Stimulated activated CD4-positive, alpha-beta T cell treated with anti-CD3 and anti-CD28 coated beads, Interleukin-15, amount 100 ng/mL, for 48 hours (primary cell): ENCODE data around the gene SELENBP1.
A peak's percentile ranks its signal among the peaks of the same experiment; 100 is the strongest.
"Not testable (repeated sequence)": the region's sequence is repeated elsewhere in the genome, so short reads cannot be mapped to it uniquely, and the experiment has no call there.

Experiments used
- DNase-seq, 2 donors: peaks; one replicate each; pipeline ENCODE4 v3.0.0-alpha.2; 2020; ENCODE audit warnings: low read depth in 2 of 2

Gene SELENBP1

DNA sequence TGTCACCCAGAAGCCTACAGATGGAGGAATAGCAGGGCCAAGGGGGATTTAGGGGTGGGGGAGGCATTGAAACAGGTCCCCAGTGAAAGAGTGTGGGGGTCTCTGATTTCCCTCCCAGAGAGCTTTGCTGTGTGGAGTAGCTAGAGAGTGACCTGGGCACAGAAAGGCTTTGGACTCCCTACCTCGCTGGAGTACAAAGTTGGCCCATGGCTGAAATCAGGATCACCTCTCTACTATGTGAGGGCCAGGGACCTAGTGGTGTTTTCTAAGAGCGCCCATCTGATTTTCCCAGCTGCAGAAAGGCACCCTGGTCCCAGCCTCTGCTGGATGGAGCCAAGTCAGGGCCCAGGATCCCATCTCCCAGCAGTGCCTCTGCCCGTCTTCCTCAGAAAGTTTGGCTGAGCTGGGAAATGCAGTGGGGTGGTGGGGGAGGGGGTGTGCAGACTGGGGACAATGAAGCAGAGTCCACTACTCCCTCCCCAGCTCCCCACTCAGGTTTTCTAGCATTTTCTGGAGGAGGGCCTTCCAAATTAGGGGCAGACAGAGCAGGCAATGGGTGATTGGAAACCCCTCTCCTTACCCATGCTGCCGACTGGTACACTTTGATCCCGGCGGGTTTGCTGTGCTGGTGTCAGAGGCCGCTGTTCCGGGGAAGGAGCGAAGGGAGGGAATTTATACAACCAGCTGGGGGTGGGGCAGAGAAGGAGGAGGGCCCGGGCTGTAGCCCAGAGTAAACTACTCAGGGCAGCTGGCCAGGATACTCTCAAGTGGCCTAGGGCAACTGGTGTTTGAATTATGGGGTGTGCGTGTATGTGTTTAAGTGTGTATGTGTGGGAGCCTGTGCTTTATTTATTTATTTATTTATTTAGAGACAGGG lies at the start of gene SELENBP1:
Gene SELENBP1 (minus strand): TSS at position 648 of the 877 bp plus-strand sequence. CDS start 64 bp downstream, at position 584.
- DNase-seq, result no peak

DNA sequence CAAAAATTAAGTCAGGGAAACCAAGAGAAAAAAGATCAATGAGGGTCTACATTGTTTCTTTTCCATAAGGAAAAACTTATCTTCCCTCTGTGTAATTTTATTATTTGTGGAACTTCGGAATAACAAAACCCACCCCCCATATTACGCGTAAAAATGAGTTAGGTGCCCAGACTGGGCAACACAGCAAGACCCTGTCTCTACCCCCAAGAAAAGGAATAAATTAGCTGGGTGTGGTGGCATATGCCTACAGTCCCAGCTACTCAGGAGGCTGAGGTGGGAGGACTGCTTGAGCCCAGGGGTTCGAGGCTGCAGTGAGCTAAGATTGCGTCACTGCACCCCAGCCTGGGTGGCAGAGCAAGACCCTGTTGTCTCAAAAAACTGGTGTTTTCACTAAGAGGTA lies 47.3 kb upstream of the SELENBP1 start:
- DNase-seq, result no peak

DNA sequence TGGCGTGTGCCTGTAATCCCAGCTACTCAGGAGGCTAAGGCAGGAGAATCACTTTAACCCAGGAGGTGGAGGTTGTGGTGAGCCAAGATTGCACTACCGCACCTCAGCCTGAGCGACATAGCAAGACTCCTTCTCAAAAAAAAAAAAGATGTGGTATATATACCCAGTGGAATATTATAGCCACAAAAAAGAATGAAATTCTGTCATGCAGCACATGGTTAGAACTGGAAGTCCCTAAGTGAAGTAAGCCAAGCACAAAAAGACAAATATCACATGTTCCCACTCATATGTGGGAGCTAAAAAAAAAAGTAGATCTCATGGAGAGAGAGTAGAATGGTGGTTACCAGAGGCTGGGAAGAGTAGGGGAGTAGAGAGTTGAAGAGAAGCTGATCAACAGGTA lies 45.6 kb upstream of the SELENBP1 start:
- DNase-seq, result no peak

DNA sequence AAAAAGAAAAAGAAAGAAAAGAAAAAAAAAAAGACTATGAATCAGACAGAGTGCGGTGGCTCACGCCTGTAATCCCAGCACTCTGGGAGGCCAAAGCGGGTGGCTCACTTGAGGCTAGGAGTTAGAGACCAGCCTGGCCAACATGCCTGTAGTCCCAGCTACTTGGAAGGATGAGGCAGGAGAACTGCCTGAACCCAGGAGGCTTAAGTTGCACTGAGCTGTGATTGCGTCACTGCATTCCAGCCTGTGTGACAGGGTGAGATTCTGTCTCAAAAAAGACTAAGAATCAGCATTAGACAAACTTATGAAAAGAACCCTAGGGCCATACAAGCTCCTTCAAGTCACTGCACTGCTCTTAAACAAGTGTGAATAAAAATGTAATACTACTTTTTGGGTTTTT lies 43.7 kb upstream of the SELENBP1 start:
- no peak for DNase-seq

DNA sequence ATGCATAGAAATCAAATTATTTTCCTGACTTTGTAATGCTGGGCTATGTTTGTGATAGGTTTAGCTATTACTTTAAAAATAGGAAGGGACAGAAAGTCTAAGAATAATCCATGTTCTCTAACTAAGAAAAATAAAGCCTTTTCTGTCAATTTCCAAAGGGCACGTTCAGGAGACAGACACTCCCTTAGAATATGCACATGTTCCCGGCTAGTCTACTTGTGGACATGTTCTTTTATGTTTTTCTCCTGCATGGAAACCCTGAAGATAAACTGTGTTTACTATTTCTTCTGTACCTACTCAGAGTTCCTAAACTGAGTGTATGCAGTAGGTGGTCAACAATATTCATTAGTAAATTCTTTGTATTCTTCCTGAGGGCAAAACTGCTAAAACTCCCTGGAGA lies 39.4 kb upstream of the SELENBP1 start:
- no peak for DNase-seq

DNA sequence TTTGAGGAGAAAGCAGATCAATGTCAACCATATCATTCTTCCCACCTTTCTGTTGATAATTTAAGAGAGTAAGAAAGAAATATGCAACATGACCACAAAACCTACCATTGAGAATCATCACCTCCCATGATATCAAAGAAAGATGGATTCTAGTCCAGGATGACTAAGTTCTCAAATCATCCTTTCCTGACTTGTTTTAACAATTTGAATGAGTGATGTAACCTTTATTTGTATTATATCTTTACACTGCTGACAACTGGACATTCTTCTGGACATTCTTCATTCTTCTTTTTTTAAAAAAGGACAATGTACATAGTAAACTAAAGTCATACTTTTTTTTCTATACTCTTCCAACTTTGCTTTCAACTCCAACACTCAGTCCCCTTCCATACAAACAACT lies 36.4 kb upstream of the SELENBP1 start:
- DNase-seq, result no peak

DNA sequence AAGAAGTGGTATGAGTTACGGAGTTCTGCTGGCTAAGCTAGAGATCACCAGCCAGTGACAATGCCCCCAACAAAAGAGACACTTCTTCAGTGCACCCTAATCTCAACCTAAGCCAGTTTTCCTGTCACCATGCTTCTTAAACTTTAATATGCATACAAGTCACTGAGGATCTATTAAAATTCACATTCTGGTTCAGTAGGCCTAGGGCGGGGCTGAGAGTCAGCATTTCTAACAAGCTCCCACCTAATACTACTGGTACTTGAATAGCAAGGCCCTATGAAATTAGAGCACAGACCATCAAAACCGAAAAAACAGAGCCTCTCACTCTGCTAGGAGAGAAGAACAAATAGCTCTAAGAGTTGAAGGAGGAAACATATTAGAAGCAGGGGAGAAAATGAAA lies 34.8 kb upstream of the SELENBP1 start:
- DNase-seq, result no peak

DNA sequence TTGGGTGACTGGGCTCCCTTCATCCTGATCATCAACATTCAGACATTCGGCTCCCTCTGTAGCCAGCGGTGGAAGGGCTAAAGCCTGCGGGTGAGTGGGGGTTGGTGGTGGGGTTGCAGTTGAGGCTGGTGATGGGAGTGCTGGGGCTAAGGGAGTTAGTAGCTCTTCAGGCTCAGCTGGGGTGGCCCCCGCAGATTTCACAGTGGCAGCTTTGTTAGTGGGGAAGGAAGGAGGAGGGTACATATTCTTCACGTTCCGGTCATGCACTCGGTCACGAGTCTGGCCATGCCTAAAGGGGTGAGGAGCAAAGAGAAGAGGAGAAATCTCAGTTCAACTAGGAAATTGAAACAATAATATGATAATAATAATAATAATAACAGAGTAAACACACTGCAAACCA lies 33.7 kb upstream of the SELENBP1 start:
- no peak for DNase-seq

DNA sequence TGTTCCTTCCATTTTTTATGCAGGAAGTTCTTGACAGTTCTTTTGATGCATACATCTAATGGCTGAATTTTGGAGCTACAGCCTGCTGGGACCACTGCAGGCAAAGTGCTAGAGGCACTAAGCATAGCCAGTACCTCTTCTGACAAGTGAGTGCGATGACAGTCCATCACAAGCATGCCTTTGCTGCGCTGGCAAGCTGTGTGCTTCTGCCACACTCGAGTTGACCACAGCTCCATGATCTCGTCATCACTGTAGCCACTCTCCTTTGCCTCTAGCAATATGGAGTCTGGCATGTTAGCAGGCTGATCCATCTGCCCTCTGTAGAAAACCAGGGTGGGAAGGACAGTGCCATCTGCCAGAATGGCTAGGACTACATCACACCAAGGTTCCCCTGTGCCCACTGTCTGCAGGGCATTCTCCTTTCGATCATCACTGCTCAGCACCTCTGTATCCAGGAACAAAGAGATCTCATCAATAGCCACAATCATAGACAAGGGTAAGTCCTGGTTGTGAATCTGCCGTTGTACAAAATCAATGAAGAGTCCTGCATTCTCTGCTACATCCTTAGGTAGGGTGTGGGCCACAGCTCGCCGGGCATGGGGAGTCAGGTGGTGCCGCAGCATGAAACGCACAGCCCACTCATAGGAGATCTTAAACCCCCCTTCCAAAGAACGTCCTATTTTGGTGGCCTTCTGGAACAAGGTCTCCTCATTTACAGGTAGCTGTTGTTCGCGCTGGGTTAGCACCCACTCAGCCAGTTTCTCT lies 32.9 kb upstream of the SELENBP1 start:
- DNase-seq, result no peak

DNA sequence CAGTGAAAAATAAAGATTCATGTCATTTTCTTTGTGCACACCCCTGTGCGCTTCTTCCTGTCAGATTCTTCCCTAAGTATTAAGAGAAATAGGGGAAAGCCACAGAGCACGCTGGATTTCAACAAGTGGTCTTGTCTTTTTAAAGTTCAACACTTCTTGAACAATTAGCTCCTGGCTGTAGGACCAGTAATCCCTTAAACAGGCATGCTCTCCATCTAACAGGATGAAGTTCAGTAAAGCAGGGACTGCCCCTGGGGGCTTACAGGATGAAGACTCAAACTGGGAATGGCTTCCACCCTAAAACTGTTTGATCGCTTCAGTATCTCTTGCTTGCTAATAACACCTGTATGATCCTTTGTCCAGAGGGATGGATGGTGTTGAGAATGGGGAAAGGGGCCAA lies 31.1 kb upstream of the SELENBP1 start:
- DNase-seq, result no peak

DNA sequence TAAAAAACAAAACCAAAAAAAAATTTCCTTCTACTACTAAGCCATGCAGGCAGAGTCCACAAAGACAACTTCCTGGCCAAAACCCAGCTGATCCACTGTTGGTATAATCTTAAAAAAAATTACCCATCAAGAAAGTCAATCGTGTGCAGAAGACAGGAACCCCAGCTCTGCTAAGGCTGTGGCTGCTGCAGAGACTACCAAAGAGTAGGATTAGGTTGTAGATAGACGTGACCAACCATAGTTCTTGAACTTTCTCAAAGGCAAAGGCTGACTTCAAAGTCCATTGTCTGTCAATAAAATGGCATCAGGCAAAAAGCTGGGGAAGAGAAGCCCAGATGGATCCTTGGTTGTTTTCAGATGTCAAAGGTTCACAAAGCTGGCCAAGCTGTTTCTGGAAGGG lies 30.3 kb upstream of the SELENBP1 start:
- no peak for DNase-seq

DNA sequence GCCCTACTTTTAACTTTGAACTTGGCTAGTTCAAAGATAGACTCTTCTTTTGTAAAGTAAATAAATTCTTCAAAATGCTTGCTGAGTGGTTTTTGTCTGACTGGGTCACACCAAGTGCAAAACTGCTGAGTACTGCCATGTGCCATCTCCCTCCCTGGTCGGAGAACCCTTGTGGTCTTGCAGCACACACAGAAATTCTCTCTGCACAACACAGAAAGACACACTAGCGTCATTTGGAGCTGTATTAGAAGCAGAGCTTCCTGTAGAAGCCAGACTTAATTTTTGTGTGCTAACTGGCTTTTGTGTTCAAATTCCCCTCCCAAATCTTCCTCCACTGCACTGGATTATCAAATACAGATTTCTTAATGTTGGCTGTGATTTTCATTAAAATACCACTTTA lies 29.4 kb upstream of the SELENBP1 start:
- no peak for DNase-seq

DNA sequence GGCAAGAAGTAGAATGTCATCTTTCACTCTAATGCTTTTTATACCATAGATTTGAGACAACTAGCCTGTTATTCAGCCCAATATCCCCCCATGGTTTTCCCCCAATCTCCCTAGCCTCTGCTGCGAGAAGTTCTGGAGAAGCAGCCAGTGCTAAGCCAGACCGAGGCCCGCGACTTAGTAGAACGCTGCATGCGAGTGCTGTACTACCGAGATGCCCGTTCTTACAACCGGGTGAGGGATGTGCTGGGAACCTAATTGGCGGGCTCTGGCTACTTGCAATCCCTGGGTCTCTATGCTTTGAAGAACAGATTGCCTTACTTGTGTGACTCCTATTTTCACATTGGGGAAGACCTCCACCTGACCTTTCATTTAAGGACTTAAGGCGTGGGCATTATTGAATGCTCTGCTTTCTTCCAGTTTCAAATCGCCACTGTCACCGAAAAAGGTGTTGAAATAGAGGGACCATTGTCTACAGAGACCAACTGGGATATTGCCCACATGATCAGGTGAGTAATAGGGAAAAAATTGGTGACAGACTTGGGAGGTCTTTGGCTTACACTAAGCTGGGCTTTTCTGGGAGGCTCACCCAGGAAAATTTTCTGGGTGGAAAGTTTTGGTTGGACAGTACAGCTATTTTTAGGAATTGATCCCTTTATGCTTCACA lies 28.8 kb upstream of the SELENBP1 start:
- no peak for DNase-seq

DNA sequence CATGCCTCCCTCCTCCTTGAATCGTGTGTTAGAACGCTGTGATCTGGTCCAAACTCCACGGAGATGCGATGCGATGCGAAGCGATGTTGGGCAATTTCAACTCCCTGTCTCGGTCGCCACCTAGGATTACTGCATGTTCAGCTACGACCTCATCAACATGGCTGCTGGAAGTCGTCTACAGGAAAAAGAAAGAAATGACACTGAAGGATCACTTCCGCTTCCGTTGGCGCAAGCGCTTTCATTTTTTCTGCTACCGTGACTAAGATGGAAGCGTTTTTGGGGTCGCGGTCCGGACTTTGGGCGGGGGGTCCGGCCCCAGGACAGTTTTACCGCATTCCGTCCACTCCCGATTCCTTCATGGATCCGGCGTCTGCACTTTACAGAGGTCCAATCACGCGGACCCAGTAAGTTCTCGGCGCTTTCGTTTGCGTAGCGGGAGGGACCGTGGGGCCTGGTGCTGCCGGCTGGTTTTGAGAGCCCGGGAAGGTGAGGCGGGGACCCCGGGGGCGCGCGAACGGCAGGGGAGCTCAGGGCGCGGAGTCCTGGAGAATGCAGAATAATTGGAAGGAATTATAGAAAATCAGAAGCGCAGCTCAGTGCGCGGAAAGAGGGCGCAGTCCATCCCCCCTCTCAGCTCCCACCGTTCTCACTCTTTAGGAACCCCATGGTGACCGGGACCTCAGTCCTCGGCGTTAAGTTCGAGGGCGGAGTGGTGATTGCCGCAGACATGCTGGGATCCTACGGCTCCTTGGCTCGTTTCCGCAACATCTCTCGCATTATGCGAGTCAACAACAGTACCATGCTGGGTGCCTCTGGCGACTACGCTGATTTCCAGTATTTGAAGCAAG lies 27.0 kb upstream of the SELENBP1 start, which contains the start of gene PSMB4:
Gene PSMB4 (plus strand): TSS at position 250 of the 848 bp plus-strand sequence. CDS start 15 bp downstream, at position 265.
- DNase-seq, result peak; percentile 62 to 71

DNA sequence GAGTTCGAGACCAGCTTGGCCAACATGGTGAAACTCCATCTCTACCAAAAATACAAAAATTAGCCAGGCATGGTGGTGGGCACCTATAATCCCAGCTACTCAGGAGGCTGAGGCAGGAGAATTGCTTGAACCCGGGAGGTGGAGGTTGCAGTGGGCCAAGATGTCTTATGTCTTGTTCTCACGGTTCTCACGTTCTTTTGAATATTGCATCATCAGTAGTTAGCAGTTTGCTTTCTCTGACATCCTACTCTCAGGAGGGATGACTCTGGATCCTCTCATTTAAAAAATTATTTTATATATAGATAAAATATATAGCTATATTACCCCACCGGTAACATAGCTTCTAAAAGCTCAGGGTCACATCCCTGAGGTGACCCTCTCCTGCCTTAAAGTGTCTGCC lies 23.8 kb upstream of the SELENBP1 start:
- DNase-seq, result not testable (repeated sequence)

DNA sequence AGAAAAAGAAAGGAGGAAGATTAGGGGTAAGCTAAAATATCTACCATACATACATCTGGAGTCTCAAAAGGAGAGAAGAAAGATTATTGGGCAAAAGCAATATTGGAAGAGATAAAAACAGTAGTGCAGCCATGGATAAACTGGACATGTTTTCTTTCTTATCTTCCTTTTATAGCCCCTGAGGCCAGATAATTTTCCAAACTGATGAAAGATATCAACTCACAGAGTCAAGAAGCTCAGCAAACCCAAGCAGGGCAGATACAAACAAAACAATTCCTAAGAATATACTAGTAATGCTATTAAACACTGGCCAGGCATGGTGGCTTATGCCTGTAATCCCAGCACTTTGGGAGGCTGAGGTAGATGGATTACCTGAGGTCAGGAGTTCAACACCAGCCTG lies 21.1 kb upstream of the SELENBP1 start:
- DNase-seq, result no peak

DNA sequence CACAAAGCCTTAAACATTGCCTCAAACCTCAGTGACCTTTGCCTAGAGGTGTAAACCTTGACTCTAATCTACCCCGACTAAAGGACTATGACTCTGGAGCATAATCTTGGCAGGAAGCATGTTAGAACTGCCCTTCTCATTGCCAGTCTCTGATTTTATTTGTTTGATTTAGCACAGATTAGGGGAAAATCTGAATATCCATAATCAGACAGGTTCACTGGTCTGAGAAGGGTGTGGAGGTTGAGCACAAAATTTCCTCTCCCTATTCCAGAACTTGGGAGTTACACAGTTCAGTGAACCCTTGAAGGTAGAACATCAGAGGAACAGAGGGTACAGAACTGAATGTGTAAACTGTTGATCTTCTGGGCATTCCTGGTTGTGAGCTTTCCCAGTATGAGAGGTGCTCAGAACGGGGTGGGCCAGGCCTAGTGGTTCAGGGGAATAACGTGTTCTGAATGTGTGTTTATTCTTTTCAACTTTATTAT lies 18.6 kb upstream of the SELENBP1 start:
- DNase-seq, result no peak

DNA sequence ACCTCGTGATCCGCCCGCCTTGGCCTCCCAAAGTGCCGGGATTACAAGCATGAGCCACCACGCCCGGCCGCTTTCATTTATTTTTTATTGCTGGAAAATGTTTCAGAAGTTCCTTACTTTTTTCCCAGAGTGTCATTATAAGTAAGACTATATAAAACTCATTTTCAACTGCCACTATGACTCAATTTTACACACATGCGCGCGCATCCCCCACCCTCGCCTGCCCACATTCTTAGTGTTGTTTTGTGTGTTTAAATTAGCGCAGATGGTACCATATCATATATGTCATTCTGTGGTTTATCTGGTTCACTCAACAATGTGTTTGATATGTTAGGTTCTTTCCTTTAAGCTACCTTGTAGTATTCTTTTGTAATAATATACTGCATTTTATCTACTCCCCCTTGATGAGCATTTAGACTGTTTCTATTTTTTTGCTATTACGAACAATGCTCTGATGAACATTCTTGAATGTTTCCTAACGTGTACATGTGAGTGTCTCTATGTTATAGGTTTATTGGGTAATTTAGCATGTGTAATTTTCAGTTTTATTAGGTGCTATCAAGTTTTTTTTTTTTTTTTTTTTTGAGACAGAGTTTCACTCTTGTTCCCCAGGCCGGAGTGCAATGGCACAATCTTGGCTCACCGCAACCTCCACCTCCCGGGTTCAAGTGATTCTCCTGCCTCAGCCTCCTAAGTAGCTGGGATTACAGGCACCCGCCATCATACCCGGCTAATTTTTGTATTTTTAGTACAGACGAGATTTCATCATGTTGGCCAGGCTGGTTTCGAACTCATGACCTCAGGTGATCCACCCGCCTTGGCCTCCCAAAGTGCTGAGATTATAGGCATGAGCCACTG lies 17.9 kb upstream of the SELENBP1 start:
- not testable (repeated sequence) for DNase-seq

DNA sequence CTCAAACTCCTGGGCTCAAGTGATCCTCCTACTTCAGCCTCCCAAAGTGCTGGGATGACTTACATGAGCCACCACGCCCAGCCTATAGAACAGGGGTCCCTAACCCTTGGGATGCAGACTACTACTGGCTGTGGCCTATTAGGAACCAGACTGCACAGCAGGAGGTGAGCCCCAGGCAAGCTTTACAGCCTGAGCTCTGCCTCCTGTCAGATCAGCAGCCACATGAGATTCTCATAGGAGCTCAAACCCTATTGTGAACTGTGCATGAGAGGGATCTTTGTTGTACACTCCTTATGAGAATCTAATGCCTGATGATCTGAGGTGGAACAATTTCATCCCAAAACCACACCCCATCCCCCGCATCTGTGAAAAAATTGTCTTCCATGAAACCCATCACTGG lies 13.5 kb upstream of the SELENBP1 start:
- no peak for DNase-seq

DNA sequence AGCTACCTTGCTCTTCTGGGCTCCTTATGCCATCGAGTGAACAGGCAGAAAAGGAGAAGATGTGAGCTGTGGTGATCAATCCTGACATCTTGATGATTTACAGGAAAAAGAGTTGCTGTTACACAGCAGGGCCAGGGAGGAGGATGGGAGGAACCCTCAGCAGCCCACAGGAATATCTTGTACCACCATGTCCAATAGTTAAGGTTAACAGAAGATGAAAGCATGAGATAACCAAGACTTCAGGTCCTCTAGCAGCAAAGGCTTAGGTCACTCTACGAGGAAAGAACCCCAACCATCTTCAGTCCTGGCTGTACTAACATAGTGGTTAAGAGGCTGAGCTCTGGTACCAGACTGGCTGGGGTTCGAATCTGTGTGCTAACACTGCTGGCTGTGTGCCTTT lies 12.1 kb upstream of the SELENBP1 start:
- no peak for DNase-seq
